ENCODE measurements around the gene OCRL. TPM values are rescaled to one million over a fixed set of nuclear protein-coding genes. Genes with fewer than 3 reads are reported as not detected.

Gene OCRL
- polyA plus RNA-seq, 1 donor = 23.6 TPM

DNA sequence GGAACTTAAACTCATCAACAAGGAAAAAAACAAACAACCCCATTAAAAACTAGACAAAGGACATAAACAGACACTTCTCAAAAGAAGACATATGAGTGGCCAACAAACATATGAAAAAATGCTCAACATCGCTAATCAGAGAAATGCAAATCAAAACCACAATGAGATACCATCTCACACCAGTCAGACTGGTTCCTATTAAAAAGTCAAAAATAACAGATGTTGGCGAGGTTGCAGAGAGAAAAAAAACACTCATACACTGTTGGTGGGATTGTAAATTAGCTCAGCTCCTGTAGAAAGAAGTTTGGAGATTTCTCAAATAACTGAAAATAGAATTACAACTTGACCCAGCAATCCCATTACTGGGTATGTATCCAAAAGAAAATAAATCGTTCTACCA lies 86.0 kb downstream of the OCRL start:
- no peak for DNase-seq
- Histone ChIP-seq H3K27me3 (ENCODE audit: control insufficient read depth, insufficient read depth, low read length) (no peaks in the 10 kb centered on the region), H3K27ac (ENCODE audit: low read length) (no peak overlapping the region), H3K4me3 (ENCODE audit: low read length) (no peak overlapping the region), H3K36me3 (ENCODE audit: control insufficient read depth, insufficient read depth, low read length) (no peaks in the 10 kb centered on the region), H3K4me1 (ENCODE audit: control insufficient read depth, insufficient read depth, low read length) (no peaks in the 10 kb centered on the region), H3K9me3 (ENCODE audit: control insufficient read depth, low read depth, low read length) (no peaks in the 10 kb centered on the region)
- WGBS (ENCODE audit: insufficient coverage, low lambda C conversion rate) = no CpG with 5 or more reads among the region's 3 CpGs

DNA sequence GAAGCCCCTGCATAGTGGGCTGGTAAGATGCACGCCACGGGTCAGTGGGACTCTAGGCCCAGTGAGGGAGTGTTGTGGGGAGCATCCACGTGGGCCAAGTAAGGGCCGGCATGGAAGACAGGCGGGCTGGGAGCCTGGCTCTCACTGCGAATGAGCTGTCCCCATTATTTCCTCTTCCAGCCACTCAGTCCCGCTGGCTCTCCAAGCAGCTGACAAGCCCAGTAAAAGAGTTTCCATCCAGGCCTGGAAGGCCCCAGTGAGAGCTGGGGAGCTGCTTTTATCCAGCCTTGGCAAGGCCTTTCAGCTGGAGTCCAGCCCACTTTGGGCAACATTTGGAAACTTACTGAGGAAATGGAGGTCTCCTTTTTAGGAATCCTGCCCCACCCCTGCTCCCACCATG lies 89.8 kb downstream of the OCRL start:
- H3K9me3 ChIP-seq (ENCODE audit: control insufficient read depth, low read depth, low read length) = no peaks in the 10 kb centered on the region
- WGBS (ENCODE audit: insufficient coverage, low lambda C conversion rate) = no CpG with 5 or more reads among the region's 7 CpGs
- no peaks in the 10 kb centered on the region for H3K27me3 ChIP-seq (ENCODE audit: control insufficient read depth, insufficient read depth, low read length)
- no peaks in the 10 kb centered on the region for H3K4me1 ChIP-seq (ENCODE audit: control insufficient read depth, insufficient read depth, low read length)
- H3K27ac ChIP-seq (ENCODE audit: low read length) = no peak overlapping the region
- no peak overlapping the region for H3K4me3 ChIP-seq (ENCODE audit: low read length)
- no peak for DNase-seq
- H3K36me3 ChIP-seq (ENCODE audit: control insufficient read depth, insufficient read depth, low read length) = no peaks in the 10 kb centered on the region

DNA sequence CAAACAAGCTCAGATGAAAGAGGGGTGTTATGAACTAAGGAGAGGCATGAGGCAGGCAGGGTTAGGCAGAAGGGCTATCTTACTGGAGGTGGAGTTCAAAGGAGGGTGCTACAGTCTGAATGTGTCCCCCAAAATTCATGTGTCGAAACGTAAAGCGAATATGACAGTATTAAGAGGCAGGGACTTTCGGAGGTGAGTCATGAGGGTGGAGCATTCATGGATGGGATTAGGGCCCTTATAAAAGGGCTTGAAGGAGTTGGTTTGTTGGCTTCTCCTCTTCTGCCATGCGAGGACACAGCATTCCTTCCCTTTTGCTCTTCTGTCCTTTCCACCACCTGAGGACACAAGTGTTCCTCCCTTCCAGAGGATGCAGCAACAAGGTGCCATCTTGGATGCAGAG lies 91.8 kb downstream of the OCRL start:
- H3K4me3 ChIP-seq (ENCODE audit: low read length) = no peak overlapping the region
- no peaks in the 10 kb centered on the region for H3K36me3 ChIP-seq (ENCODE audit: control insufficient read depth, insufficient read depth, low read length)
- H3K27me3 ChIP-seq (ENCODE audit: control insufficient read depth, insufficient read depth, low read length) = no peaks in the 10 kb centered on the region
- H3K9me3 ChIP-seq (ENCODE audit: control insufficient read depth, low read depth, low read length) = no peaks in the 10 kb centered on the region
- H3K4me1 ChIP-seq (ENCODE audit: control insufficient read depth, insufficient read depth, low read length) = peaks cover 14% of the 10 kb centered on the region
- H3K27ac ChIP-seq (ENCODE audit: low read length) = no peak overlapping the region
- DNase-seq = no peak
- no CpG with 5 or more reads among the region's 5 CpGs for WGBS (ENCODE audit: insufficient coverage, low lambda C conversion rate)

DNA sequence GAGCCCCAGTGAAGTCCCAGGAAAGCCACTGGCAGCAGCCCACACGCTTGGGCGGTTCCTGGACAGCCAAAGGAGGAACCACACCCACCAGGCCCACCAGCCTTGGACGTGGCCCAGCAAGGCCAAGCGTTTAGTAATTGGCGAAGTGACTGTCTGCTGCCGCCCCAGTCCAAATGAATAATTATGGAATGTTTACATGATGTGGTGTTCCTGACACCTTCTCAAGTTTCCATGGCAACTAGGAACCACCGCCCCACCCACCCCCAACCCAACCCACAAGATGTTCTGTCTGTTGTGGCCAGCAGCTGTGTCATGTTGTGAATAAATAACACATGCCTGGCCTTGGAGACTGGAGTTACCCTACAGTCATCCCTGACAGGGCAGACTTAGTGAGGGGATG lies 92.4 kb downstream of the OCRL start:
- no peak overlapping the region for H3K27ac ChIP-seq (ENCODE audit: low read length)
- peaks cover 20% of the 10 kb centered on the region for H3K4me1 ChIP-seq (ENCODE audit: control insufficient read depth, insufficient read depth, low read length)
- no peaks in the 10 kb centered on the region for H3K27me3 ChIP-seq (ENCODE audit: control insufficient read depth, insufficient read depth, low read length)
- H3K9me3 ChIP-seq (ENCODE audit: control insufficient read depth, low read depth, low read length) = no peaks in the 10 kb centered on the region
- H3K36me3 ChIP-seq (ENCODE audit: control insufficient read depth, insufficient read depth, low read length) = no peaks in the 10 kb centered on the region
- WGBS (ENCODE audit: insufficient coverage, low lambda C conversion rate) = no CpG with 5 or more reads among the region's 7 CpGs
- DNase-seq = no peak
- H3K4me3 ChIP-seq (ENCODE audit: low read length) = no peak overlapping the region

DNA sequence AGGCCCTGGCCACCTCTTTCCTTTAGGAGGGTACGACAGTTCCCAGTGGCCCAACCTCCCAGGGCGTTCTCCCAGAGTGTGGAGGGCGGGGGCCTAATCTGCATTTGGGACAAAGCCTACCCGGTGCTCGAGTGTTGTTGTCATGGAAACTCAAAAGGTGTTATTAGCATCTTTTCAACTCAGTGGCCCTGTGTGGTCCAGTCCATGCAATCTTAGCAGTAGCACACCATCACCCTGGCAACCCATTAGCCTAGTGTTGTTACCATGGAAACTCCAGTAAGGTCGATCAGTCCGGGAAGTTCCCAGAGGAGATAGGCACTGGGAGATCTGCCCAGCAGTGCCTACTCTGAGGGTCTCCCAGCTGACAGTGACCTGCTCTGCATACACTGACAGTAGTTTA lies 94.5 kb downstream of the OCRL start:
- no peak for DNase-seq
- H3K36me3 ChIP-seq (ENCODE audit: control insufficient read depth, insufficient read depth, low read length) = no peaks in the 10 kb centered on the region
- no CpG with 5 or more reads among the region's 7 CpGs for WGBS (ENCODE audit: insufficient coverage, low lambda C conversion rate)
- no peak overlapping the region for H3K27ac ChIP-seq (ENCODE audit: low read length)
- no peak overlapping the region for H3K4me3 ChIP-seq (ENCODE audit: low read length)
- H3K4me1 ChIP-seq (ENCODE audit: control insufficient read depth, insufficient read depth, low read length) = peaks cover 20% of the 10 kb centered on the region
- H3K9me3 ChIP-seq (ENCODE audit: control insufficient read depth, low read depth, low read length) = no peaks in the 10 kb centered on the region
- no peaks in the 10 kb centered on the region for H3K27me3 ChIP-seq (ENCODE audit: control insufficient read depth, insufficient read depth, low read length)

DNA sequence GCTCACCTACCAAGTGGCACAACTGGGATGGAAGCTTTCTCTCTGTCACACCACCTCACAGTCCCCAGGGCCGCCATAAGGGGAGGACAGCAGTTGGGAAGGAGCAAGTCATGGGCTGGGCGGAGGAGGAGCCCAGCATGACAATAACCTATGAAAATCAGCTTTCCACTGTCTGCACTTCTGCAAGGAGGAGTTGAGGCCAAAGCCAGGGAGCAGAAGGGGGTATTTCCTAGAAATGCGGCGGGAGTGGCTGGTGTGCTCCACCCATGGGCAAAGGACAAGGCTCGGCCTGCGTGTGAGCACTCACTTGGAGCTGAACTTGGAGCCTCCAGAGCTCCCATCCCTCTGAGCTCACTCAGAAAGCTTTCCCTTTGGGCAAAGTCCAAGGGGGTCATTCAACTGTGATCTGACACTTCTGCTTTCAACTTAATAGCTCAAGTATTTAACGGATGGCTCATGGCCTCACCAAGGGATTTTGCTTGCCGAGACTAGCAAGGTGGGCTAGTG lies 96.2 kb downstream of the OCRL start:
- Histone ChIP-seq H3K27ac (ENCODE audit: low read length) (peak overlapping the region; percentile 93), H3K9me3 (ENCODE audit: control insufficient read depth, low read depth, low read length) (no peaks in the 10 kb centered on the region), H3K4me1 (ENCODE audit: control insufficient read depth, insufficient read depth, low read length) (peaks cover 20% of the 10 kb centered on the region), H3K27me3 (ENCODE audit: control insufficient read depth, insufficient read depth, low read length) (no peaks in the 10 kb centered on the region), H3K4me3 (ENCODE audit: low read length) (no peak overlapping the region), H3K36me3 (ENCODE audit: control insufficient read depth, insufficient read depth, low read length) (no peaks in the 10 kb centered on the region)
- peak; percentile 91 to 95 for DNase-seq
- WGBS (ENCODE audit: insufficient coverage, low lambda C conversion rate) = no CpG with 5 or more reads among the region's 8 CpGs

DNA sequence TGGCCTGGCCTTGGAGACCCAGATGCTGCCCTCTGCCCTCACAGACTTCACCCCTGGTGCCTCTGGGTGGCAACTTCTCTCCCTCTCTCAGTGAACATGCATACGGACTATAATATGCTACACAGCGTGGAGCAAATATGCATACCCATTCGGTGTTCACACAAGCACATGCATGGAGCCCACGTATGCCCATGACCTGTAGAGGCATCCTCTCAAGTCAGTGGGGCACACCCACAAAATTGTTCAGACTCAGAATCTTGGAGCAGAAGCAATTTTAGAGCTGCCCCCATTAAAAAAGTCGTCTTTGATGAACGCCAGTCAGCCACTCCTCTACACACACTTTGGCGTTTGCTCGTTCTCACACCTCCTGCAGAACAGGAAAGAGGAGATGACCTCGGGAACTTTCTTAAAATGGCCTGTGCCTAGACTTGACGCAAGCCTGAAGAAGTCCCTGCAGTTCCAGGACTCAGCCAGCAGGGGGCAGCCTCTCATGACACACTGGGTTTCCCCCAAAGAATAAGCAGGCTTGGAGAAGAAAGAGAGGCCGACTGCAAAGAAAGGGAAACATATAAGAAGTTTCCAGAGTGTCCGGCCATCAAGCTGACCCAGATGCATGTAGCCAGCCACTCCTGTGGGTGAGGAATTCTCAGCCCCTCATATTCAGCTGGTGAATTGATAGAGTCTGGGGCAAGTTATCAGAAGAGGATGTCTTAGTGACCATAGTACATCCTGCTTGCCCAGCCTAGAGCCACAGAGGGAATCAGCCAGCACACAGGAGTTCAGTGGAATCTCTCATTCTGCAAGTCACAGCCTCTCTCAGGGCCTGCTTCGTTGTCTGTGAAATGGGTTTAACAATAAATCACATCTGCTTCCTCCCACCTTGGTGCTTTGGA lies 97.4 kb downstream of the OCRL start:
- no peaks in the 10 kb centered on the region for H3K27me3 ChIP-seq (ENCODE audit: control insufficient read depth, insufficient read depth, low read length)
- H3K27ac ChIP-seq (ENCODE audit: low read length) = peak overlapping the region; percentile 14
- WGBS (ENCODE audit: insufficient coverage, low lambda C conversion rate) = no CpG with 5 or more reads among the region's 13 CpGs

DNA sequence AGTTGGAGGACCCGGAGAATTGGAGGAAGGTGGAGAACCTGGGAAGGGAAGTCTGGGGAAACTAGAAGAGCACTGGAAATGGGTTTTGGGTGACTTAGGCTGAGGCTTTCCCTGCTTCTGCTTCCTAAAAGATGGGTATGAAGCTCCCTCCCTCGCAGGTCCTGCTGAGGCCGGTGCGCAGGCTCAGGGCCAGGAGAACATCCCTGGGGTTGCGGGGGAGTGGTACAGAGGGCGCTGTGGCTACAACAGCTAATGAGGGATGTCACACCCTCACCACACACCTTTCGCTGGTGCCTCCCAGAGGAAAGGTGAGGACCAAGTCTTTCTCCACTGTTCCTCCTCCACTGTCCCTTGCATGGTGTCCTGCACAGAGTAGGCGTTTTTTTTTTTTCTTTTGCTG lies 98.9 kb downstream of the OCRL start:
- Histone ChIP-seq H3K4me1 (ENCODE audit: control insufficient read depth, insufficient read depth, low read length) (peaks cover 20% of the 10 kb centered on the region), H3K36me3 (ENCODE audit: control insufficient read depth, insufficient read depth, low read length) (no peaks in the 10 kb centered on the region), H3K9me3 (ENCODE audit: control insufficient read depth, low read depth, low read length) (no peaks in the 10 kb centered on the region), H3K4me3 (ENCODE audit: low read length) (no peak overlapping the region), H3K27ac (ENCODE audit: low read length) (no peak overlapping the region), H3K27me3 (ENCODE audit: control insufficient read depth, insufficient read depth, low read length) (no peaks in the 10 kb centered on the region)
- WGBS (ENCODE audit: insufficient coverage, low lambda C conversion rate) = no CpG with 5 or more reads among the region's 8 CpGs
- no peak for DNase-seq

More for the DNA sequence above, 97.4 kb downstream of the OCRL start:
- peak; percentile 55 to 64 for DNase-seq
- H3K4me1 ChIP-seq (ENCODE audit: control insufficient read depth, insufficient read depth, low read length) = peaks cover 20% of the 10 kb centered on the region
- no peaks in the 10 kb centered on the region for H3K36me3 ChIP-seq (ENCODE audit: control insufficient read depth, insufficient read depth, low read length)
- no peaks in the 10 kb centered on the region for H3K9me3 ChIP-seq (ENCODE audit: control insufficient read depth, low read depth, low read length)
- H3K4me3 ChIP-seq (ENCODE audit: low read length) = no peak overlapping the region

DNA sequence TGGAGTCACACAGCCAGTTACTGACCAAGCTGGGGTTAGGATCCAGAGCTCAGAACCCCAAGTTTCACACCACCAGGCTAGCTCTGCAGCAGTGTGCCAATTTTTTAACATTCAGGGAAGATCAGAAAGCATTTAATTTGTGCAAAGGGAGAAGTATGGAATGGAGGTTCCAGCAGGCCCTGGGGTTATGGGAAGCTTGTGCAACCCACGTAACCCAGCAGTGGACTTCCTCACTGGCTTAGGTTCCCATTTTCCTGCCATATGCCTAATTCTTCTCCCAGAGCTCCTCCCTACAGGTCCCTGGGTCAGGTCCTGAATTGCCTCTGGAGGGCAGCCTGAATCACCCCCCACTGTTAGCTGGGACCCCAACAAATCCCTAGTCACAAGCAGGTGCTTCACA lies 100.7 kb downstream of the OCRL start:
- Histone ChIP-seq H3K27me3 (ENCODE audit: control insufficient read depth, insufficient read depth, low read length) (no peaks in the 10 kb centered on the region), H3K27ac (ENCODE audit: low read length) (no peak overlapping the region), H3K36me3 (ENCODE audit: control insufficient read depth, insufficient read depth, low read length) (no peaks in the 10 kb centered on the region), H3K4me3 (ENCODE audit: low read length) (no peak overlapping the region), H3K4me1 (ENCODE audit: control insufficient read depth, insufficient read depth, low read length) (peaks cover 12% of the 10 kb centered on the region), H3K9me3 (ENCODE audit: control insufficient read depth, low read depth, low read length) (no peaks in the 10 kb centered on the region)
- DNase-seq = no peak
- WGBS (ENCODE audit: insufficient coverage, low lambda C conversion rate) = no CpG with 5 or more reads among the region's 1 CpG

DNA sequence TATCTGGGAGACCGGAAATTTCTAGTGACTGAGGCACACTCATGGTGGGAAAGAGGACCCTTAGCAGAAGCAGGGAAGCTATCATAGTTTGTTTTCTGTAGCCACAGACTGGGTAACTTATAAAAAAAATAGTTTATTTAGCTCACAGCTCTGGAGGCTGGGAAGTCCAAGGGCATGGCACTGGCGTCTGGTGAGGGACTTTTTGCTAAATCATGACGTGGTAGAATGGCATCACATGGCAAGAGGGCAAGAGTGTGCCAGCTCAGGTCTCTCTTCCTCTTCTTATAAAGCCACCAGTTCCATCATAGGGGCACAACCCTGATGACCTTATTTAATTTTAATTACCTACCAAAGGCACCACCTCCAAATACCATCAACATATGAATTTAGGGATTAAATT lies 101.4 kb downstream of the OCRL start:
- peaks cover 9% of the 10 kb centered on the region for H3K4me1 ChIP-seq (ENCODE audit: control insufficient read depth, insufficient read depth, low read length)
- 83% methylated on average over 1 of the region's 3 CpGs for WGBS (ENCODE audit: insufficient coverage, low lambda C conversion rate)

DNA sequence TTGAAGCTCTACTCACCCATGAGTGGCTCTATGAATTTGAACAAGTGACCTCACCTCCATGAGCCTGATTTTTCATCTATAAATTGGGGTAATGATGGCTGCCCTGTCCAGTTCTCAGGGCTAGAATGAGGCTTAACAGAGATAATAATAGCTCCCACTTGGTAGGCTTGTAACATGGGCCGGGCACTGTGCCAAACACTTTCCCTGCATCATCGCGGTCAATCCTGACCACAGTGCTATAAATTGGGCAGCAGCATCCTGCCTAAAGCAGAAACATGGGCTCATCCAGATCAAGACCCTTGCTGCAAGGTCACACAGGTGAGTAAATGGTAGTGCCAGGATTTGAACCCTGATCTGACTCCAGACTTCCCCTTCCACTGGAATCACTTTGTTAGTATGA lies 101.9 kb downstream of the OCRL start:
- Histone ChIP-seq H3K36me3 (ENCODE audit: control insufficient read depth, insufficient read depth, low read length) (no peaks in the 10 kb centered on the region), H3K9me3 (ENCODE audit: control insufficient read depth, low read depth, low read length) (no peaks in the 10 kb centered on the region), H3K27me3 (ENCODE audit: control insufficient read depth, insufficient read depth, low read length) (no peaks in the 10 kb centered on the region), H3K4me1 (ENCODE audit: control insufficient read depth, insufficient read depth, low read length) (peaks cover 5% of the 10 kb centered on the region), H3K27ac (ENCODE audit: low read length) (no peak overlapping the region), H3K4me3 (ENCODE audit: low read length) (no peak overlapping the region)
- no CpG with 5 or more reads among the region's 3 CpGs for WGBS (ENCODE audit: insufficient coverage, low lambda C conversion rate)
- no peak for DNase-seq

More for the DNA sequence above, 101.4 kb downstream of the OCRL start:
- H3K27ac ChIP-seq (ENCODE audit: low read length) = no peak overlapping the region
- H3K36me3 ChIP-seq (ENCODE audit: control insufficient read depth, insufficient read depth, low read length) = no peaks in the 10 kb centered on the region
- H3K27me3 ChIP-seq (ENCODE audit: control insufficient read depth, insufficient read depth, low read length) = no peaks in the 10 kb centered on the region
- no peak overlapping the region for H3K4me3 ChIP-seq (ENCODE audit: low read length)
- no peaks in the 10 kb centered on the region for H3K9me3 ChIP-seq (ENCODE audit: control insufficient read depth, low read depth, low read length)
- DNase-seq = no peak

Measured in large intestine (tissue), 3 donors.